Skin epidermis (tissue), 12 donors: ENCODE measurements around the gene C9orf50.

ENCODE experiments used
- H3K27ac ChIP-seq, 21 experiments: fragments of 200-600 bp; sonication (generic) in 11 of 21; one replicate each; pipeline ENCODE4 v1.5.0; 2020; ENCODE audit warnings: mild to moderate bottlenecking in 3 of 21, inconsistent platforms in 2 of 21, moderate library complexity in 2 of 21
- H3K4me3 ChIP-seq, 7 experiments: fragments of 200-600 bp; sonication (generic) in 2 of 7; one replicate each; pipeline ENCODE4 v1.5.0; 2020; ENCODE audit warnings: inconsistent platforms in 2 of 7, mild to moderate bottlenecking in 2 of 7, moderate library complexity in 1 of 7

Gene C9orf50

GRCh38 chr9:129635099-129636065 is 14.5 kb upstream of the C9orf50 start:
- no peak overlapping the region for H3K4me3 ChIP-seq
- H3K27ac ChIP-seq, result no peak overlapping the region

GRCh38 chr9:129633848-129634247 is 12.9 kb upstream of the C9orf50 start:
- no peak overlapping the region for H3K27ac ChIP-seq

DNA sequence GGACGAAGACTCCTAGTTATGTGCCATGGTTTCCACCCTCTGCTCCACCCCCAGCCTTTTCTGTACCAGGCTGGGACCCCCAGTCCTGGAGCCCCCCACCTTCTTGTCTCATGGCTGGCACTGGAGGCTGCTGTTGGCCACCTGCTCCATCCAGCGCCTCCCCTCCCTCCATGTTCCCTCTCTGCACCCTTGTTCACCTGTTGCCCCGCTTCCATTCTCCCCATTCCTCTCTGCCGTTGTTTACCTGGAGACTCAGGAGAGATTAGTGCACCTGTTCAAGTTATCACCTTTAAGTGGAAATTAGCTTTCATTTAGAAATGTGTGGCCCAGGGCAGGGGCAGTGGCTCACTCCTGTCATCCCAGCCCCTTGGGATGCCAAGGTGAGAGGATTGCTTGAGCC is 12.3 kb upstream of the C9orf50 start:
- Histone ChIP-seq H3K27ac (no peak overlapping the region), H3K4me3 (no peak overlapping the region)

More at GRCh38 chr9:129633848-129634247, 12.9 kb upstream of the C9orf50 start:
- H3K4me3 ChIP-seq, result no peak overlapping the region

DNA sequence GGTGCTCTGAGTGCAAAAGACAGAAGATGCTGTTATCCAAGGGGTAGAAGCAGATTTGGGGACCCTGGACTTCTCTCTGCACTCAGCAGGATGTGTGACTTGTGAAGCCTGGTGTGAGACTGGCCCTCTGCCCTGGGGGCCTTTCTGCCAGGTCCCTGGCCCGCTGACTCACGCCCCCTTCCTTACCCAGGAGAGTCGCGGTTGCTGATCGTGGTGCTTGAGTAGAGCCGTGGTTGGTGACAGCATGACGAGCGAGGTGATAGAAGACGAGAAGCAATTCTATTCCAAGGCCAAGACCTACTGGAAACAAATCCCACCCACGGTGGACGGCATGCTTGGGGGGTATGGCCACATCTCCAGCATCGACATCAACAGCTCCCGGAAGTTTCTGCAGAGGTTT is 11.6 kb upstream of the C9orf50 start:
- no peak overlapping the region for H3K4me3 ChIP-seq
- H3K27ac ChIP-seq, result peak overlapping the region in 1 of 21 experiments; percentile 16

- Histone ChIP-seq H3K4me3 (no peak overlapping the region), H3K27ac (peak overlapping the region in 6 of 21 experiments; percentile 20 to 29 (median 25))
These were observed 10.8 kb upstream of the C9orf50 start for GRCh38 chr9:129631674-129632129.

- H3K4me3 ChIP-seq, result no peak overlapping the region
- peak overlapping the region in 6 of 21 experiments; percentile 20 to 29 (median 25) for H3K27ac ChIP-seq
These were observed 10.2 kb upstream of the C9orf50 start for GRCh38 chr9:129630967-129631673.

- H3K27ac ChIP-seq, result no peak overlapping the region
- H3K4me3 ChIP-seq, result no peak overlapping the region
These were observed 8.4 kb upstream of the C9orf50 start for GRCh38 chr9:129629251-129629820.

DNA sequence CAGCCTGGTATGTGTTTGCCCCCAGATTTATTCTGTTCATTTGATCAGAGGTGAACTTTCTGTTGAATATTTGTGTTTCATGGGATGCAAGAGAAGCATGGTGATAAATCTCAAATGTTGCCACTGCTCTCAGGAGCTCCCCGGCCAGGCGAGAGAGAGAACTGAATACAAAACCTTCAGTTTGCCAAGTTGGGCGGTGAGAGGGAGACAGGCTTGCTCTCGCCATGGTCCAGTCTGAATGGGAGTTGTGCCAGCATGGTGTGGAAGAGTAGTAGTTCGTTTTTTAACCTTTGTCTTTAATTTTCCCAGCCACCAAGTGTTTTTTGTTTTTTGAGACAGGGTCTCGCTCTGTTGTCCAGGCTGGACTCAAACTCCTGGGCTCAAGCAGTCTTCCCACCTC is 7.8 kb upstream of the C9orf50 start:
- peak overlapping the region in 1 of 21 experiments; percentile 35 for H3K27ac ChIP-seq
- no peak overlapping the region for H3K4me3 ChIP-seq

DNA sequence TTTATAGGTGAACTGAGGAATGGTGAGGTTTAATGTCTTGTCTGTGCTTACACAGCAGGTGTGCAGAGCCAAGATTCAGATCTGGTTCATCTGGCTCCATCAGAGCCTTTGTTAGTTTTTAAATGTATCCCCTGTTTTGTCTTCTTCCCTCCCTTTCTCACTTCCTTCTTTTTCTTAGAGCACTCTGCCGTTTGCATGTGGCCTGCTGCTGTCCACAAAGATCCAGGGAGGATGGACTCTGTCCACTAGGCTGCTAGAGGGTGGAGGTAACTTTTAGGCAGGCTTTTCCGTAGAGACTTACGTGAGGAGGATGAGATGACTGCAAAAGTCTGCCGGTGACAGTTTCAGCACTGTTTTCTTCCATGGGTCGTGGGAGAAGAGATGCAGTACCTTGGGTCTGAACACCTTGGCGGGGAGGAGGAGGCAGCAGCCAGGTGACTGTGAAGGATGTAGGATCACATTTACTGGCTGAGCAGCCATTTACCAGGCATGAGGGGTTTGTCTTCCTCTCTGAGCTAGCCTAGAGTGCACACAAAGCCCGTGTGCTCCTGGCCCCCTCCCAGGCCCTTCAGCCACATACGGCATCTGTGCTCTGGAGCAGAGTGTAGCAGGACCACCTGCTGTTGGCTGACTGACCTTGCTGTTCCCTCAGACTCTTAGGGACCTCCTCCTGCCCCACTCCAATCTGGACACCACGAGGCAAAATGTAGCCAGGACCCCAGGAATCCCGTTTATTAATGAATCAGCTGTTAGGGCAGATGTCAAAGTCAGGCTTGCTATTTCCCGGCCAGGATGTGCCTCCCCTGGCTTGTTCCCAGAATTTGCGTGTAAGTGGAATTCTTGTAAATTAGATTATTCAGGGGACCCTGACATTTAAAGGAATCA is 6.9 kb upstream of the C9orf50 start:
- H3K4me3 ChIP-seq, result peak overlapping the region in 5 of 7 experiments; percentile 68 to 86 (median 75)
- H3K27ac ChIP-seq, result peak overlapping the region in 16 of 21 experiments; percentile 4 to 98 (median 89)

DNA sequence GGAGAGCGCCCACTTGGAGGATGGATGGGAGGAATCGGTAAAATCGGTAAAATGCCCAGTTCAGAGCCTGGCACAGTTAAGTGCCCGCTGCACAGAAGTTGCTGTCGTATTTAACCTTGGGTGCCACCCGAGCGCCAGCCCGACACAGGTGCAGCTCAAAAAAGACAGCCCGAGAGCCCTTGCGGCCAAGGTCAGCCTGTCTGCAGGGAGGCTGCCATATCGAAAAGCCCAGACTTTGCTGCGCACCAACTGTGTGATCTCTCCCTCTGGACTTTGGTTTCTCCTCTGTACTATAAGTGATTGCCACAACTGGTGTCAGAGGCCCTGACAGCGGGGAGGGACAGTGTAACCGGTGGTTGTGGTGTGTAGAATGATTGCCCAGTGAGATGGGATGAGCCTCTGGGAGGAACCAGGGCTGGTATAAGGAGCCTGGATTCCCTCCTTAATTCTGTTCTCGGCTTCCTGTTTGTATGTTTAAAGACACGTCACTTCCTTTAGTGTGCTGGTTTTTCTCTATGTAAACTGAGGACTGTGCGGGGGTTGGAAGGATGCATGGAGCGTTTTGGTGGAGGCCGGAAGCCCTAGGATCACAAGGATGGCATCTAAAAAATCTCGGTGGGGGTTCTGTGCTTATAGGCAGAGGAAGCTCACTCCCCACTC is 5.9 kb upstream of the C9orf50 start:
- Histone ChIP-seq H3K27ac (peak overlapping the region; percentile 27 to 98 (median 89)), H3K4me3 (peak overlapping the region; percentile 68 to 86 (median 70))

DNA sequence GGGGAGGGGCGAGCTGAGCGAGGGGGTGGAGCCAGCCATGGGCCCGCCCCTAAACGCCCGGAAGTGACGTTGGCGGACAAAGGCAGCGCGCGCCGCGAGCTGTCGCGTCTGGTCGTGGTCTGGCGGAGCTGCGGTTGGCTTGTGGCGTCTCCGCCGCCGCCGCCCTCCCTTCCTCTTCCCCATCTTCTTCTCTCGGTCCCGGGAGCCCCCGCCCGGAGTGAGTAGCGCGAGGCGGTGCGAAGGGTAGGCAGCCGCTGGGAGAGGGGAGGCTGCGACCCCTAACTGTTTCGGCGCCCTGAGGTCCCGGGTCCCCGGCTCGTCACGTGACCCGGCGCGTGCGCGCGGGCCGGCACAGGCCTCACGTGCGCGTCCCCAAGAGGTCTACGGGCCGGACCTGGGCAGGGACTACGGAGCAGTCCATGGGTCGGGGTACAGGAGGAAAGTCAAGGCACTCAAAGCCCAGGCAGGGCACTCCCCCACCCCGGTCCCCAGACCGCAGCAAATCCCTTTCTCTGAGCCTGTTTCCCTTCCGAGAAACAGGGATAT is 5.3 kb upstream of the C9orf50 start, which contains the start of gene NTMT1:
NTMT1 (plus strand) TSS at position 85 of the 546 bp plus-strand sequence. CDS start 6,541 bp downstream, outside the sequence.
- H3K4me3 ChIP-seq, result peak within 1 kb of the TSS; percentile 68 to 86 (median 70)
- peak within 1 kb of the TSS; percentile 27 to 98 (median 89) for H3K27ac ChIP-seq

- H3K4me3 ChIP-seq, result peak overlapping the region in 2 of 7 experiments; percentile 12 to 69
These were observed 4.0 kb upstream of the C9orf50 start for GRCh38 chr9:129624947-129625346.

DNA sequence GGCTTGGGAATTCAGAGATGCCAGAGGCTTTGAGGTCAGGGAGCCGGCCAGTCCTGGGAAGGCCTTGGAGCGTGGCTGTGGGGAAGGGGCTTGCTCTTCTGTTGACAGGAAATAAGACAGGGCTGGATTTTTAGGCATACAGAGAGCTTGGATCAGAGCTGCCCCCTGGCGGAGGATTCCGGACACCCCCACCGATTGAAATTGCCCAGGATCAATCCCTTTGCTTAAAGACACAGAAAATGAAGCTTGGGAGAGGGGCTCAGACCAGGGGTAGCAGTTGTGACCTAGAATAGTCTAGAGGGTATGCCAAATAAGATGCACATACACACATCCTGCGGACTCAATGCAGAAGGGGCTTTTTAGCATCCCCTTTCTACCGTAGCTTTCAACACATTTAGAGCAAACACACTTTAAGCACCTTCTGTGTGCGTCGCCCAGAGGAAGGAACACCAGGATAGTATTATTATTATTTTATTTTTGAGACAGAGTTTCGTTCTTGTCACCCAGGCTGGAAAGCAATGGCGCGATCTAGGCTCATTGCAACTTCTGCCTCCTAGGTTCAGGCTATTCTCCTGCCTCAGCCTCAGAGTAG is 3.4 kb upstream of the C9orf50 start:
- peak overlapping the region in 3 of 21 experiments; percentile 6 to 28 (median 14) for H3K27ac ChIP-seq

More at GRCh38 chr9:129624947-129625346, 4.0 kb upstream of the C9orf50 start:
- H3K27ac ChIP-seq, result peak overlapping the region in 9 of 21 experiments; percentile 6 to 94 (median 87)

DNA sequence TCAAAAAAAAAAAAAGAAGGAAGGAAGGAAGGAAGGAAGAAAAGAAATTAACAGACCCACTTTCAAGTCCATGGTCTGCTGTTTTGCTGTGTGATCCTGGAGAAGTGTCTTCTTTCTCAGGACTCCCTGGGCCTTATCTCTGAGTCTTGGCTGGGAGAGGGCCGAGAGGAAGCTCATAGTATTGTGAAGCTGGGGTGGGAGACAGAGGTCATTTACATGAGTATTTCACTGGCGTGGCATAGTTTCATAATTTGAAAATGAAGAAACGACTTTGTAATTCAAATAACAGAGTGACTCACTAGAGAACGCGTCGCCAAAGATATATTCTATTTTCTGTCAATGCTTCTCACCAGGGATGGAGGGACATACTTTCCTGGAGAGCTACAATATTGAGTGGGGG is 2.4 kb upstream of the C9orf50 start:
- Histone ChIP-seq H3K27ac (no peak overlapping the region), H3K4me3 (no peak overlapping the region)

More for the DNA sequence above, 3.4 kb upstream of the C9orf50 start:
- no peak overlapping the region for H3K4me3 ChIP-seq

- Histone ChIP-seq H3K4me3 (peak overlapping the region; percentile 27 to 60 (median 37)), H3K27ac (peak overlapping the region in 15 of 21 experiments; percentile 12 to 73 (median 44))
These were observed 873 bp downstream of the C9orf50 start for GRCh38 chr9:129619787-129620668.

DNA sequence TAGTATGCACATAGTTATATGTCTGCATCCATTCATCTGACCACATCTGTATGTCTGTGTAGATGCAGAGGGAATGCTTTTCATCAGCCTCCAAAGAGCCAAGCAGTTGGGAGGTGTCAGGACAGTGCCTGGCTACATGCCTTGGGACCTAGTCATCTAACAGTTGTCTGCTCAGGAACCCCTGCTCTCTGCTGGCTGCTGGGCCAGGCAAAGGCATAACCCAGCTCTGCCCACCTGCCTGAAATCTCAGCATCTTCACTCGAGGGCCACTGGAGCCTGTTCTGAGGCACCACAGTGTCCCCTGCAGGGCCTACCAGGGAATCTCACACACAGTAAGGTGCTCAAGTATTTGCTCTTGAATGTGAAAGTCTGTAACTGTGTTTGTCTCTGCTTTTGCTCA is 3.7 kb downstream of the C9orf50 start:
- H3K27ac ChIP-seq, result no peak overlapping the region
- H3K4me3 ChIP-seq, result no peak overlapping the region
